Psoas muscle (tissue), 8 donors: ENCODE results near the gene DLAT. TPM values are rescaled to one million over a fixed set of nuclear protein-coding genes. Genes with fewer than 3 reads are reported as not detected.
"Not testable (repeated sequence)": the region's sequence is repeated elsewhere in the genome, so short reads cannot be mapped to it uniquely, and the experiment has no call there.

Experiments
- ATAC-seq, 4 donors: fragments of 200-7000 bp; cut with Tn5 transposase; one replicate each; pipeline ENCODE4 v1.9.1; 2020; ENCODE audit warnings: moderate library complexity in 3 of 4, mild to moderate bottlenecking in 2 of 4
- DNase-seq, 2 donors: peaks; one replicate each; pipeline ENCODE4 v3.0.0-alpha.2; 2020
- H3K27ac ChIP-seq: fragments of 200-600 bp; one replicate; pipeline ENCODE4 v1.8.0; 2022
- H3K27me3 ChIP-seq, 3 donors: fragments of 200-600 bp in 1 of 3; one replicate each; pipeline versions ENCODE4 v1.6.1 to v1.8.0; 2013 to 2022; ENCODE audit warnings: low read length in 2 of 3, mild to moderate bottlenecking in 2 of 3, moderate library complexity in 1 of 3; ENCODE audit not compliant: insufficient read depth in 3 of 3
- H3K36me3 ChIP-seq, 2 donors: fragments of 200-600 bp in 1 of 2; one replicate each; pipeline versions ENCODE4 v1.6.1 to v1.8.0; 2013 to 2022; ENCODE audit warnings: low read depth in 1 of 2, mild to moderate bottlenecking in 1 of 2, moderate library complexity in 1 of 2; ENCODE audit not compliant: insufficient read depth in 1 of 2
- H3K4me1 ChIP-seq: fragments of 200-600 bp; one replicate; pipeline ENCODE4 v1.8.0; 2022
- H3K4me3 ChIP-seq: fragments of 200-600 bp; one replicate; pipeline ENCODE4 v1.8.0; 2022; ENCODE audit warnings: mild to moderate bottlenecking
- H3K9me3 ChIP-seq: fragments of 200-600 bp; one replicate; pipeline ENCODE4 v1.8.0; 2022
- CTCF ChIP-seq: fragments of 200-600 bp; IDR thresholded peaks from one replicate; pipeline ENCODE4 v1.8.0; 2022; ENCODE audit warnings: antibody characterized with exemption
- WGBS, 3 donors: extraction: QIAGEN DNeasy Blood & Tissue Kit; methylation state at CpG; one replicate each; pipeline versions ENCODE4 v1.1.6 to v1.1.7; 2013; 5-methylcytosine and 5-hydroxymethylcytosine counted together
- intact Hi-C, 2 donors: fragments of 100-400 bp; cut with DNase I; formaldehyde crosslinking; loops; one replicate each; pipeline versions ENCODE4 v1.11.0 to v1.14.2; 2022
- polyA plus RNA-seq, 3 donors: library from polyadenylated mRNA; stranded (reverse); fragments of 200-250 nt; gene quantifications; one replicate each; pipeline ENCODE4 v1.2.3, GENCODE V29; 2013
- total RNA-seq, 4 donors: library from RNA; stranded (reverse); fragmentation: NEBNext Ultra II Directional in 2 of 4; extraction: Animal tissue kit (Norgen Biotek cat#: 25700) in 2 of 4; gene quantifications; one replicate each; pipeline versions ENCODE4 v1.2.1 to v1.2.4, GENCODE V29; 2021 to 2023
- donor health status: healthy with polysubstance abuse.
- donor health status: DM: no; HTN: no; CAD: no; lungs with moderate emphysema.
- donor health status: Bipolar disorder and iron deficiency.
- donor health status: healthy.
- donor health status: DM: yes; HTN: yes; CAD: no.
- donor health status: DM: no; HTN: no; CAD: no.
- donor health status: DM: no; HTN: no; CAD: no.
- donor health status: DM: yes; HTN: yes; CAD: no.

Gene DLAT
- total and polyA plus RNA-seq, 7 donors = 49.8 to 167 (median 84.2) TPM

GRCh38 chr11:112005422-112006094, 19.6 kb upstream of the DLAT start:
- no peaks in the 10 kb centered on the region for H3K4me1 ChIP-seq
- DNase-seq = no peak
- 91 to 94% (median 93%) methylated on average over 11 of the region's 11 CpGs for WGBS, 3 donors
- no peaks in the 10 kb centered on the region for H3K27me3 ChIP-seq
- no peaks in the 10 kb centered on the region for H3K9me3 ChIP-seq
- intact Hi-C loops = no loop called here
- no peak for ATAC-seq
- H3K4me3 ChIP-seq = no peak overlapping the region
- peaks cover 0 to 27% of the 10 kb centered on the region in 2 donors for H3K36me3 ChIP-seq
- no peak overlapping the region for H3K27ac ChIP-seq
- TF ChIP-seq CTCF = no peak

- H3K4me3 ChIP-seq, DNase-seq, H3K27me3 ChIP-seq, intact Hi-C loops, H3K27ac ChIP-seq, ATAC-seq, H3K4me1 ChIP-seq, H3K9me3 ChIP-seq: not testable (repeated sequence)
- WGBS, 3 donors = 92 to 96% (median 94%) methylated on average over 4 of the region's 4 CpGs
- peaks cover 0 to 27% of the 10 kb centered on the region in 2 donors for H3K36me3 ChIP-seq
These were observed 19.1 kb upstream of the DLAT start for GRCh38 chr11:112006095-112006441.

- intact Hi-C loops, H3K4me1 ChIP-seq, DNase-seq, H3K9me3 ChIP-seq, H3K4me3 ChIP-seq, H3K27me3 ChIP-seq, H3K36me3 ChIP-seq, H3K27ac ChIP-seq, ATAC-seq: not testable (repeated sequence)
- WGBS, 3 donors = 92 to 94% (median 93%) methylated on average over 5 of the region's 5 CpGs
These were observed 13.8 kb upstream of the DLAT start for GRCh38 chr11:112011451-112011850.

GRCh38 chr11:112012874-112013273, 12.3 kb upstream of the DLAT start:
- Histone ChIP-seq H3K9me3 (no peaks in the 10 kb centered on the region), H3K4me3 (no peak overlapping the region), H3K36me3 (peaks cover 0 to 6% of the 10 kb centered on the region in 2 donors), H3K4me1 (peaks cover 11% of the 10 kb centered on the region), H3K27ac (no peak overlapping the region), H3K27me3 (no peaks in the 10 kb centered on the region)
- ATAC-seq (no peak), DNase-seq (no peak)
- intact Hi-C loops = no loop called here
- 87 to 94% (median 89%) methylated on average over 4 of the region's 4 CpGs for WGBS, 3 donors
- TF ChIP-seq CTCF = no peak

GRCh38 chr11:112013497-112014164, 11.6 kb upstream of the DLAT start:
- 83 to 86% (median 85%) methylated on average over 4 of the region's 4 CpGs for WGBS, 3 donors

More at GRCh38 chr11:112013497-112014164, 11.6 kb upstream of the DLAT start:
- Histone ChIP-seq H3K27ac (no peak overlapping the region), H3K9me3 (no peaks in the 10 kb centered on the region), H3K4me1 (peaks cover 11% of the 10 kb centered on the region), H3K36me3 (peaks cover 0 to 9% of the 10 kb centered on the region in 2 donors), H3K27me3 (no peaks in the 10 kb centered on the region), H3K4me3 (no peak overlapping the region)
- intact Hi-C loops = no loop called here
- DNase-seq = no peak
- ATAC-seq = no peak
- no peak for TF ChIP-seq CTCF
